IPS-NIHi7 (cell line): ENCODE data around the gene NEDD4L.
A peak's percentile ranks its signal among the peaks of the same experiment; 100 is the strongest.

Source experiments
- DNase-seq: peaks from one replicate; pipeline ENCODE4 v3.0.0; 2012; ENCODE audit warnings: mixed read lengths; ENCODE audit errors: extremely low spot score

The NEDD4L gene

DNA sequence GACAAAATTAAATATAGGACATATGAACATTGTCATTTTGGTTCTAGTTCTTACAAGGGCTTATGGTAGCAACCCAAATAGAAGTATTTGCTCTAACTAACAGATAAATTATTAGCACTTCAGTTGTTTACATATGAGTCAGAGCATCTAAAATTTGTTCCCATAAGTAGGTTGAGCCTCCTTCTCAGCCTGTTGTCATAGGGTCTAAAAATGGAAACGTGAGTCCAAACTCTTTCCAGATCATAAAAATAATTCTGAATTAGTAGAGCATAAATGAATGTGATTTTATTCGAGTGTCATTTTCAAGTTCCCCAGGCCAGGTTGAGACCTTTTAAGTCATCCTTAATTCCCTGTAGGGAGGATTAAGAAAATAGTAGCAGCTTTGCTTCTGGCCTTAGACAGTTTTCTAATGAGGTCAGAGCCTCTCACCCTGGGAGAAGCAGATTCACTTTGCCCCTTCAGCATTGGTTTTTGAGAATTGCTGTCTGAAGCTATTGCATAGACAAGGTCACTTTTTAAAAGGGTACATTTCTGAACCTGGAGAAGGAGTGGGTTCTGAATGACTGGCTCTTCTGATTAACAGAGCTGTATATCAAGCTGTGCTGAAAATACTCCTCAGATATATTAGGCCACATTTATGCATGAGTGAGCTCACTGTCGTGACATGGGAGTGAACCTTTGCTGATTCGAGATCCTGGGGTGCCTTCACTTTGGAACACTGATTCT, 164.3 kb downstream of the NEDD4L start:
- no peak for DNase-seq

DNA sequence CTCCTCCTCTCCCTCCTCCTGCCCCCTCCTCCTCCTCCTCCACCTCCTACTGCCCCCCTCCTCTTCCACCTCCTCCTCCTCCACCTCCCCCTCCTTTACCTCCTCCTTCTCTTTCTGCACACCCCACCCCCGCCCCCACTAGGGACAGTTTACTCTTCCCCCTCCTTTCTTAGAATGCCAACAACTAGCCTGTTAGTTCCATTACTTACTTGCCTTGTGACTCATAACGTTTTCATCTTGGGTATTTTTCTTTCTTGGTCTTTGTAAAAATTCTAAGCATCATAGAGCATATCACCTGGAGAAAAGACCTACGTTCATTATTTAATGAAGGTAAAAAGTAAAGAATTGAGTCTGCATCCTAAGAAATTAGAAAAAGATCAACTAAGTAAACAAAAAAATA, 165.3 kb downstream of the NEDD4L start:
- DNase-seq = no peak

DNA sequence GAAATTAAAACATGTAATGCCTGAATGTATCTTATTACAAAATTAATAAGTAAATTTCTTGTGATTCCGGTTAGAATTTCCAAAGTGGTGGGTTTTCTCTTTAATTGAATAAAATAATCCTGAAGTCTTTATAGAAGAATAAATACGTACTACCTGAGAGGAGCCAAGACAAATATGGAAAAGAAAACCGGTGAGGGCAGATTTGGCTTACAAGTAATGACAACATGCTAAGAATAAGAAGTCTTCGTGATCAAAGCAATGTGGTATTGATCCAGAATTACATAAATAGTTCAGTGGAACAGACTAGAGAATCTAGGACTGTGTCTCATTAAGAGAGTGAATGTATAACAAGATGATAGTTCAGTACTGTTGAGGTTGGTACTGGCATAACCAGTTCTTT, 167.5 kb downstream of the NEDD4L start:
- no peak for DNase-seq

DNA sequence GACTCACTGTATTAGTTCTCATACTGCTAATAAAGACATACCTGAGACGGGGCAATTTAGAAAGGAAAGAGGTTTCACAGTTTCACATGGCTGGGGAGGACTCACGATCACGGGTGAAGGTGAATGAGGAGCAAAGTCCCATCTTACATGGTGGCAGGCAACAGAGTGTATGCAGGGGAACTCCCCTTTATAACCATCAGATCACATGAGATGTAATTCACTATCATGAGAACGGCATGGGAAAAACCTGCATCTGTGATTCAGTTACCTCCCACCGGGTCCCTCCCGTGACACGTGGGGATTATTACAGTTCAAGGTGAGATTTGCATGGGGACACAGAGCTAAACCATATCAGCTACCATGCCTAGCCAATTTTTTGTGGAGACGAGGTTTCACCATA, 168.2 kb downstream of the NEDD4L start:
- no peak for DNase-seq

DNA sequence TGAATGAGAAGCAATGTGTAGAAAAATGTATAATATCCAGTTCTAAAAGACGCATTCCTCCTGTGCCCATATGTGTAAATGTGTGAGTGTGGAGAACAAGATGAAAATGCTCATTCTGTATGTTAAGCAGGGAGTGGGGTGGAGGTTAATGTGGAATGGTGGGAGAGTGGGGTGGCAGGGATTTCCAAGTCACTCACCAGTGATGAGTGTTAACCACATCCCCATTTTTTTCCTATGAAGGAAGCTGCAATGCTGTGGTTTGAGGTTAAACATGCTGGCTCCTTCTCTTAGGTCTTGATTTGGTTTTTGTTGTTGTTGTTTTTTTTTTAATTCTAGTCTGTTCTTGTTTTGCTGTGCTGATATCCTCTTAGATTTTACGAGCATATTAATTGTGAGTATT, 169.4 kb downstream of the NEDD4L start:
- DNase-seq = no peak

DNA sequence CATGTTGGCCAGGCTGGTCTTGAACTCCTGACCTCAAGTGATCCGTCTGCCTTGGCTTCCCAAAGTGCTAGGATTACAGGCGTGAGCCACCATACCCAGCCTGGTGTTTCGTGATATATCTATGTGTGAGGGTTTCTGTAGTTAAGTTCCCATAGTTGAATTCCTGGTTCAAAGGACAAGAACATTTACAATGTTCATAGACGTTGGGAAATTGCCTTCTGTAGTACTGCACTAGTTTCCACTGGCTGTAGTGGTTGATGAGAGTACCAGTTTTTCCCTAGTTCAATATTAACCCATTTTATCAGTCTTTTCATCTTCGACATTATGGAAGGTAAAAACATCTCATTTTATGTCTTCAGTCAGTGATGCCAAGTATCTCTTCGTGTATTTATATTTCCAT, 171.0 kb downstream of the NEDD4L start:
- no peak for DNase-seq

DNA sequence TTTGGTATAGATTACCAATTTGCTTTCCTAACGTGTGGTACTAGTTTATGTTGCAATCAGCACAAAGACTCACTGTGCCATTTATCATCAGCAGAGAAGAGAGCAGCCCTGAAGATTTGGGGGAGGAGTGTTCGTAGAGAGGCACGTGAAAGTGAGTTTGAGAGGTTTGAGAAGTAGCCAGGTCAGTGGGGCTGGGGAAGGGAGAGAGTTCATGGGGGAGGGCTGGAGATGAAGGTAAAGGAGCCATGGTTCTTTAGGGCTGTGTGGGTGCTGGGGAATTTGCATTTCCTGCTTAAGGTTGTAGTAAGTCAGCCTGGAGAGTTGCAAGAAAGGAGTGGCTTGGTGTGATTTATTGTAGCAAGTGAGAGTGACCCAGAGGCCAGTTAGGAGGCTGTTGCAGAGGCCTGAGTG, 172.1 kb downstream of the NEDD4L start:
- peak; percentile 64 for DNase-seq

DNA sequence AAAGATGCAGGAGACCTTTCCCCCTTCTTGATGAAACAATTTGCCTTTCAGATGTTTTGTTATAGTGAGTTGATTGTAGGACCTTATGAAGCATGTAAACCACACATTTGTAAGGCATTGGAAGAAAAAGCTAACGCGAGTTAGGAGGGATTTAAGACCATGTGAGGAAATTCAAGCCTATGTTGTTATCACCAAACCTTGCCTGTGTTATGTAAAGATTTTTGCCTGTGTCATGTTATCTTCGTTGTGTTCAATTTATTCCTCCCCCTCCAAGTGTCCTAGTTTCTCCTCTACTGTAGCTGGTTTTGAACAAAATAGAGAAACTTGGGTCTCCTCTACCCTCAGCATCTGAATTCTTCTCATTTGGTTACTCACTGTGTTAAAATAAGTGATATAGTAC, 173.0 kb downstream of the NEDD4L start:
- no peak for DNase-seq

DNA sequence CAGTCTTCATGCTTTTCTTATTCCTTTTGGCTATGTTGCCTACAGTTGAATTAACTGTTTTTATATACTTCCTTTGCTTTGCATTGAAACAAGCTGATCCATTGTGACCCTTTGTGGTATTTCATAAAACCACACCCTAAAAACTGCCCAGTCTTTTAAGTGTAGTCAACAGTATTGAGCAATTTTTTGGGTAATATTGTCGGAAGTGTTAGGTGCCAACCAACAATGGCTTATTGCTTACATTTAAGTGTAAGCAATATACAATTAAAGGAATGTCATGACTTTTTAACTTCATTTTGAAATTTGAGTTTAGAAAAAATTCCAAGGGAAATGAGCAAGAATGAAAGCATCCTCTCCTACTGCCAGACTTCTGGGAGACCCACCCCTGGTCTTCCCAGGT, 174.1 kb downstream of the NEDD4L start:
- no peak for DNase-seq

DNA sequence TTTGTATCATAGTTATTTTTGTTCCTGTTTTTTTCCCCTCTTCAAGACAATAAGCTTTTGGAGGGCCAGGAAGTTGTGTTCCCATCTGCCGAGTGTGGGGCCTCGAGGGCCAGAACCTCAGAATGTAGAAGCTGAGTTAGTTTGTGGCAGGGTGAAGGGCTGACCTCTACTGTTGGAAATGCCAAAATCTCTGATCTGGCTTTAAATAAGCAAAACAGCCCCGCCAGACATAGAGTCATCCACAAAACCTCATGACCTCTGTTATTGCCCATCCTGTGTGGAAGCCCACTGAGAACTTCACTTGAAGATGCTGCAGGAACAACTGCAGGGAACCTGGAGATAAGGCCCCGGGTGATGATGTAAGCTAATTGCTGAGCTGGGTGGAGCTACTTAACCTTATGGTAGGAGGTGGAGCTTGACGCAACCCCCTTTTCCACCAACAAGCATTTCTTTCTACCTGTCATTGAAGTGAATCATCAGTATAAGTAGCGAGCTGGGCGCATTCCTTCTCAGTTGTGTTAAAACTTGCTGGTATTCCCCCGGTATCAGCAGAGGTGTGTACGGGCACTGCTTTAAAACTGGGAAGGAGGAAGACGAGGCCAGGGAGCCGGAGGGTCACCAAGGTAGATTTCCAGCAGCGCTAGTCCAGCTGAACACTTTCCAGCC, 177.2 kb downstream of the NEDD4L start:
- peak; percentile 72 for DNase-seq

DNA sequence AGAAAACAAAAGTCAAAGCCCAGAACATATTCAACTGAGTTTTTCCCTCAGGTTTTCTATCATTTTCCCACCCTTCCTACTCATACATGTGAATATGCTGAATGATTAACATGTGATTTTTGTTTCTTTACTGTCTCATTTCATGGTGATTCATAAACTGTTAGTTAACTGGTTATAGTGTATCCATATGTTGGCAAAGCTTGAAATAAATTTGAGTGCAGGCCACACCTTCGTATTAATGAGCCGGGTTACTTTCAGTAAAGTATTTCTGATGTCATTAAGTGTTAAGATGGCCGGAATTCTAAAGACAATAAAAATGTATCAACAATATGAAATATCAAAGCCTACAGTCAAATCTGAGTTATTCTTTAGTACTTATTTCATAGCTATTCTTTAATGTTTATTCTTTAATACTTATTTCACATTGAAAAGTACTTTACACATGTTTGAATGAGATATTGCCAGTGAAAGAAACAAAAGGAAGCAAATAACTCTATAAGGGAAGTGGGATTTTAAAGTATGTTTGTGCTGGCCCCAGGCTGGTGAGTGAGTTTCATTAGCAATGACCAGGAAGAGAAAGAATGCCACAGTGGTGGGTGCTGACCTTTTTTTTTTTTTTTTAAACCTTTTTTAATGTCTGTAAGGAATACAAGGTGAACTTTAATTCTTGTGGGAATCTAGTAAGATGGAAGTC, 178.6 kb downstream of the NEDD4L start:
- no peak for DNase-seq

DNA sequence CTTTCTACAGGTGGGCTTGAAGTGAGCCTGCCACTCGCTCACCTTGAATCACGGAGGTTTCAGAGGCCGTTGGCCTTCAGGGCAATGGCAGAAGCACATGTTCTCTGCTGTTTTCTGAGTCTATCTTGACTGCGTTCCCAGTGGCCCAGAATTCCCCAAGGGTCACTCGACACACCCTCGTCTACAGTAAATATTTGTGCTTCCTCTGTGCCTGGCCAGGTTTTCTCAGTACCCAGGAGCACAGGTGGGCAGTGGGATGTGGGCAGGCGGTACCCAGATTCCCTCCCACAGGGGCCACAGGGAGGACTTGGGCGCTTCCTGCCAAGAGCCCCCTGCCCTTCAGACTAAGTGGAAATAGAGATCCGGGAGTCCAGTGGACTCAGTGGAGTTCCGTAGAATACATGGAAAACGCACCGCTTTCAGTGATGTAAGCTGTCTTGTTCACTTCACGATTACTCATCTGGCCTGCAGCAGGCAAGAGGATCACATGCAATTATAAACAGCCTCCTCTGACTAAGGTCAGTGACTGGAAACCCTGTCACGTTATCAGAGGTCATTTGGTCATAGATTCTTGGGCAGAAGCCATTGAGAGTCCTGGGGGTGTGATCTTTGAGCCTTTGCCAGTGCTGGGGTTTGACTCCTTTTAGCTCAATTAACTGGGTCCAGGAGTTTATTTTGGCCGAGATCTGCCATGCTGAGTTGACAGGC, 179.8 kb downstream of the NEDD4L start:
- no peak for DNase-seq

DNA sequence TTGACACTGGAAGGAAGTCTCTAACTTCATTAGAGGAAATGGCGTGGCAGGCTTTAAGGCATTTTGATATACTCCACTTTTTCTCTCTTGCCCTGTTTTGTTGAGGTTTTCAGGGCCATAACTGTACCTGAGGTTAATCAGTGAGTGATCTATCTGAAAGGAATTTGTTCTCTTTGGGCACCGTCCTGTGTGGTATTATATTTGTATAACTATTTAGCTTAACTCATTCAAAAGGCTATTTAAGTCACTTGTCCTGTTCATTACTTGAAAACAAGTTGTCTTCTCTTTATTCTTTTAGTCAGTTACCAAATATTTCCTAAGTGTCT, 180.4 kb downstream of the NEDD4L start:
- DNase-seq = no peak

DNA sequence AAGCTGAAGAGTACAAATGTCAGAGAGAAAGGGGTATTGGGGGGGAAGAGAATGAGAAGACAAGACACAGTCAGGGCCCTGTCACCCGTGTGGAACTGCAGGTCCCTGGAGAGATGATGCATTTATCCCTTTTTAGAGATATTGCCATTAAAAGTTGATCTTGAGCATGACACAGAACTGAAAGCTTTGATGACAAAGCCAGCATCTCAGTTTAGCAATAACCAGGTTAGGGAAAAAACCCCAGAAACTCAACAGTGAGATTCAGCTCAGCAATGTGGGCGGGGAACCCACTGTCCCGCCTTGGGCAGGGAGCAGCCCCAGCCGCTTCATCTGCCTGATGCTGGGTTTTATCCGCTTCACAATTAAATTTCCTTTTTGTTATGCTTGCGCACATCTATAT, 181.1 kb downstream of the NEDD4L start:
- DNase-seq = no peak

DNA sequence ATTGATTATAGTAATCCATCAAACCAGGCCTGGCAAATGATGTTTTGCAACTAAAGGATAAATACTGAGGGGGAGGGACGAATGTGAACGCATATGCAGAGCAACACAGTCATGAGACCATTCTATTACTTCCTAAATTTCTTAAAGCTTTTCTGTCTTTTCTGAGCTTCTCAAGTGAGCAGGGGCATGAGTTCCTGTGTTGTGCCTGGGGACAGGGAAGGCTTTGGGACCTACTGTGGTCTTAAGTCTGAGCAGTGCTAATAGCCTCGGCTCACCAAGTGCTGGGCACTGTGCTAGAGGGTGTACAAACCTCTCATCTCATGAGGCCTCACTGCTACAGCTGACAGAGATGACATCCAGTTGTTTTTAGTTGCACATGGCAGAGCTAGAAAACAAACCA, 182.4 kb downstream of the NEDD4L start:
- no peak for DNase-seq

DNA sequence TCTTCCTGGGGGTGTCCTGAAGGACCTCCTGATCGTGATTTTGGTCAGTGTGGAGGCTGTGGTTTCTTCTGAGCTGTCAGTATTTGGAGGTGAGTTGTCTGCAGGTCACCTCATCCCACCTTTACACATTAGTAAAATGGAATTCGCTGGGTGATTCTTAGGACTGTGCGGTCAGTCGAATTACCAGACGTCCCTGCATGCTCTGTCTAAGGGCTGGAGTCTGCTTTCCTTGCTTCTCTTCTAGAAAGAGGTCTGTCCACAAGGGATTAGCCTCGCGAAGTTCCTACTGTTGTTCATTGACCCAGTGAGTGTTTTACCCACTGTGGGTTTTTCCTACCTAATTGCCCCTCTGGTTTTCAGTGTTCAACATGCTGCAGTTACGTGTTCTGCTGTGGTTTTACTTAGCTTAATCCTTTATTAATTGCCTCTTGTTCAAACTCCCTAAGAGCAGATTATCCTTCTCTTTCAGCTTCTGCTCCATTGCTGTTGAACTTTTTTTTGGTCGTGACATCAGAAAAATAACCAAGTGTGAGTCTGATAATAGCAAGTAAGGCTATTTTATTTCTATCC, 183.4 kb downstream of the NEDD4L start:
- DNase-seq = no peak

DNA sequence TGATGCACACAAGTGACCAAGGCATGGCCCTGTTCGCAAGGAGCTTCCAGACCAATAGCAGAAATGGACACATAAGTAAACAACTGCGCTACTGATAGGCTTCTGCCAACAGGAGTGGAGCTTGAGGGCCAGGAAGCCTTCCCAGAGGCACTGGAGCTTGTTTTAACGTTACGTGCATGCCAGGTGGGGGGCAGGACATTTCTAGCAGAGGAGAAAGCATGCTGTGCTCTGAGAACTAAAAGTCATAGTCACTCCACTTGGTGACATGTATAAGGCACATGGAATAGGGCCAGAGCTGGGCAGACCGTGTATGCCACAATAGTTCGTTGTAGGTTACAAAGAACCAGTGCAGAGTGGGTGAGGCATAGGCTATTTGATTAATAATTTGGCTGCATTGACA, 184.2 kb downstream of the NEDD4L start:
- no peak for DNase-seq

DNA sequence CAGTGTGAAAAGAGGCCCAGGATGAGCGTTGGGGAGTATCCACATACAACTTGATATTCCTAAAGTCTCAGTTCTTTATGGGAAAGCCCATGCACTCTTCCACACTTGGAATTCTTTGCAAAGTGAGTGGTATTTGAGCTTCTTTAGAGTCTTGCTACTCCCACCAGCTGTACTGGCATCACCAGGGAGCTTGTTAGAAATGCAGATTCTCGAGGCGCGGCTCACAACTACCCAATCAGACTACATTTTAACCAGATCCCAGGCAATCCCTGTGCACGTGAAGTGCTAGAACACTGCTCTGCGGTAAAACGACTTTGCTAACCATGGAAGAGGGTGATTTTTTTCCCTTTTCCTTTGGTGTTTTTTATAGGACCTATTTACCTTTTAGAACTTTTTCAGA, 184.7 kb downstream of the NEDD4L start:
- DNase-seq = no peak

DNA sequence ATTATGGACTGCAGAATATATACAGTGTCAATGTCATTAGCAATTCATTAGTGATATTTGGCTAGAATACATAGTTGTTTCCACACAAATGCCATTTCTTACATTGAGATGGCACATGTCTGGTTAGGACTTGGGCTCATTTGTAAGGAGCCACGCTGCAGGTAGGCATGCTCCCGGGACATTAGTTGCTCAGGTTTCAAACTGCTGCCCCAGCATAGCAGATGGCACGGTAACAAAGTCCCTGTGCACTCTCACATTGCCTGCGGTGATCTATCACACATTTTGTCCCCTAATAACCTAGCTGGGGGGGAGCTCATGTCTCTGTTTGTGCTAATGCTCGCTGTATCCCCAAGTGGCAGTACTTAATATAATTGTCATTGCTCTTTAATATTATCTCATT, 185.1 kb downstream of the NEDD4L start:
- DNase-seq = no peak

DNA sequence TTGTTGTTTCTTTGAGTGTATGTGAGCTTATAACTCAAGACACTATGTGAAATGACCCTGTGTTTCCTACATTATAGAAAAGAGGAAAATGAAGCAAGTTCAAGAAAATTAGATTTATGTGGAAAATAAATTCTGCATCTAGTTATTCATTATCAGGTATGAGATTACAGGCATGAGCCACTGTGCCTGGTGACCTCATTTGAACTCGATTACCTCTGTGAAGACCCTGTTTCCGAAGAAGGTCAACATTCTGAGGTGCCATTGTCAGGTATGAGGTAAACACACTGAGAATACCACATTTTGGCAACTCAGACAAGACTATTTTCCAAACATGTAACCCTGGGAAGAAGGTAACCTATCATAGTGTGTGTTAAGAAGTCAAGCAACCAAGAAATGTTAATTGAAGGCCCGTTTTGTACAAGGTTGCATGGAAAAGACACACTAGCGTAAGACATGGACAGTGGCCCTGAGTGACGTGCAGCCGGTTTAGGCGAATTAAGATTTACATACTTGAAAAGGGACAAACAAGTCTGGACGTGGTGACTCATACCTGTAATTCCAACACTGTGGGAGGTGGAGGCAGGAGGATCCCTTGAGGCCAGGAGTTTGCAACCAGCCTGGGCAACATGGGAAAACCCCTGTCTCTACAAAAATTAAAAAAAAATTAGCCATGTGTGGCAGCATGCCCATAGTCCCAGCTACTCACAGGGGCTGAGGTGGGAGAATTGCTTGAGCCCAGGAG, 186.6 kb downstream of the NEDD4L start:
- no peak for DNase-seq

DNA sequence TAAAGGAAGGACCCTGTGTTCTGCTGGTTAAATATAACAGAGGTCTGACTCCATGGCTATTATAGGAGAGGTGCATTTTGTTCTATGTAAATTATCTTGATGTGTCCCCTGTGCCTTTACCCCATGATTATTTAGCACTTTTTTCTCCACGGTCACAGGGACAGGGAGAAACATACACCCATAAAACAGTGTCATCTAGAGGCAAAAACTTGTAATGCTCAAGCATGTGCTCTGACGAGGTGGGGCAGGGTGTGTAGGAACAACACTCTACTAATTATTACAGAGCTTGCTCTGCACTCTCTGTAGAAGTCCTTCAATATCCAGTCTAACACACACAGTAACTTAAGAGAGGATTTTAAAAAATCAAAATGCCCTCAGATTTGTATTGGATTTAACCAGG, 187.9 kb downstream of the NEDD4L start:
- DNase-seq = no peak

DNA sequence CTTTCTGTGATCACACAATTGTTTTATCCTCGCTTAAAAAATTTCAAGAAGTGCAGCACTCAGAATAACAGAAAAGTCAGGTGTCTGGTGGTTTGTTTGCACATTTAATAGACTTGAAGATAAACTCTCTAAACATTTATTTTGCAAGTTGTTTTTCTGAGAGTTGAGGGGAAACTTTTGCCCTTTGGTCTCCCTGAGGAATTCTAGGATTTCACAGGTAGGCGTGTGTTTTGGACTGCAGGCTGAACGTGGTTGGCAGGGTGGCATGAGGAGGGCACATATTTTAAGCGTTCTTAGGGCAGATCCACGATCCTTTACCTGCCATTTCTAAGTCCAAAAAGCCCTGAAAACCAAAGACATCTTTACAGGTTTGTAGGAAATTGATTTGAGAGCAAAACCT, 188.6 kb downstream of the NEDD4L start:
- DNase-seq = no peak
